ENCODE measurements around the gene RNF168. TPM values are rescaled to one million over a fixed set of nuclear protein-coding genes. Genes with fewer than 3 reads are reported as not detected.

The RNF168 gene
- polyA plus RNA-seq, 1 donor from 2014 or later = 4.2 TPM

GRCh38 chr3:196533260-196533681 is 29.7 kb upstream of the RNF168 start:
- H3K79me2 ChIP-seq (replicated peaks; ENCODE audit: insufficient read depth, low read length) = no peaks in the 10 kb centered on the region
- no peak overlapping the region for H3K4me2 ChIP-seq (ENCODE audit: low read length)
- H2AFZ ChIP-seq (ENCODE audit: low read depth, low read length) = no peak overlapping the region
- no peaks in the 10 kb centered on the region for H3F3A ChIP-seq (ENCODE audit: insufficient read depth, low read length, poor library complexity, severe bottlenecking)
- no peaks in the 10 kb centered on the region for H3K9me3 ChIP-seq (ENCODE audit: low read length)
- no peaks in the 10 kb centered on the region for H4K20me1 ChIP-seq (ENCODE audit: insufficient read depth)
- H3K27ac ChIP-seq (ENCODE audit: low read length) = no peak overlapping the region
- no peaks in the 10 kb centered on the region for H3K36me3 ChIP-seq (ENCODE audit: insufficient read depth, low read length)
- H3K4me3 ChIP-seq (ENCODE audit: low read length) = no peak overlapping the region
- no peak overlapping the region for H3K9ac ChIP-seq (ENCODE audit: low read length)
- TF ChIP-seq TAF1 (IDR thresholded peaks at IDR 0.05; ENCODE audit: low read depth) = no peak
- no peak for TF ChIP-seq EP300 (conservative IDR thresholded peaks at IDR 0.05; ENCODE audit: poor library complexity, severe bottlenecking)
- TF ChIP-seq, protein P1, sequence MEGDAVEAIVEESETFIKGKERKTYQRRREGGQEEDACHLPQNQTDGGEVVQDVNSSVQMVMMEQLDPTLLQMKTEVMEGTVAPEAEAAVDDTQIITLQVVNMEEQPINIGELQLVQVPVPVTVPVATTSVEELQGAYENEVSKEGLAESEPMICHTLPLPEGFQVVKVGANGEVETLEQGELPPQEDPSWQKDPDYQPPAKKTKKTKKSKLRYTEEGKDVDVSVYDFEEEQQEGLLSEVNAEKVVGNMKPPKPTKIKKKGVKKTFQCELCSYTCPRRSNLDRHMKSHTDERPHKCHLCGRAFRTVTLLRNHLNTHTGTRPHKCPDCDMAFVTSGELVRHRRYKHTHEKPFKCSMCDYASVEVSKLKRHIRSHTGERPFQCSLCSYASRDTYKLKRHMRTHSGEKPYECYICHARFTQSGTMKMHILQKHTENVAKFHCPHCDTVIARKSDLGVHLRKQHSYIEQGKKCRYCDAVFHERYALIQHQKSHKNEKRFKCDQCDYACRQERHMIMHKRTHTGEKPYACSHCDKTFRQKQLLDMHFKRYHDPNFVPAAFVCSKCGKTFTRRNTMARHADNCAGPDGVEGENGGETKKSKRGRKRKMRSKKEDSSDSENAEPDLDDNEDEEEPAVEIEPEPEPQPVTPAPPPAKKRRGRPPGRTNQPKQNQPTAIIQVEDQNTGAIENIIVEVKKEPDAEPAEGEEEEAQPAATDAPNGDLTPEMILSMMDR (IDR thresholded peaks at IDR 0.05; ENCODE audit: poor library complexity, severe bottlenecking) = no peak
- TF ChIP-seq SMC3 (conservative IDR thresholded peaks at IDR 0.05; ENCODE audit: poor library complexity) = no peak
- no peak for TF ChIP-seq RAD21 (conservative IDR thresholded peaks at IDR 0.05)
- TF ChIP-seq EZH2 (IDR thresholded peaks at IDR 0.05; ENCODE audit: borderline replicate concordance, insufficient read depth, low read length, poor library complexity, severe bottlenecking) = no peak
- TF ChIP-seq MXI1 (conservative IDR thresholded peaks at IDR 0.05; ENCODE audit: poor library complexity, severe bottlenecking) = no peak
- no peak for TF ChIP-seq POLR2AphosphoS5 (IDR thresholded peaks at IDR 0.05)
- TF ChIP-seq REST (IDR thresholded peaks at IDR 0.05; ENCODE audit: borderline replicate concordance) = no peak
- no peaks in the 10 kb centered on the region for H3K9me2 ChIP-seq (ENCODE audit: insufficient read depth, low read length)
- no peaks in the 10 kb centered on the region for H3K27me3 ChIP-seq (ENCODE audit: insufficient read depth, low read depth, low read length)

DNA sequence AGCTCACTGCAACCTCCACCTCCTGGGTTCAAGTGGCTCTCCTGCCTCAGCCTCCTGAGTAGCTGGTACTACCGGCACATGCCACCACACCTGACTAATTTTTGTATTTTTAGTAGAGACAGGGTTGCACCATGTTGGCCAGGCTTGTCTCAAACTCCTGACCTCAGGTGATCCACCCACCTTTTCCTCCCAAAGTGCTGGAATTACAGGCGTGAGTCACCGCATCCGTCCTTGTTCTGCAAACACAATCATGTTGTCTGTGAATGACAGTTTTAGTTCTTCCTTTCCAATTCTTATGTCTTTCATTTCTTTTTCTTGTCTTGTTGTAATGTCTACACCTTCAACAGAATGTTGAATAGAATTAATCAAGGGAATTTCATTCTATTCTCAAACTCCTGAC is 27.9 kb upstream of the RNF168 start:
- Histone ChIP-seq H3K36me3 (ENCODE audit: insufficient read depth, low read length) (no peaks in the 10 kb centered on the region), H3K27ac (ENCODE audit: low read length) (no peak overlapping the region), H3K79me2 (replicated peaks; ENCODE audit: insufficient read depth, low read length) (no peaks in the 10 kb centered on the region), H3K9me2 (ENCODE audit: insufficient read depth, low read length) (no peaks in the 10 kb centered on the region), H3K4me3 (ENCODE audit: low read length) (no peak overlapping the region), H4K20me1 (ENCODE audit: insufficient read depth) (no peaks in the 10 kb centered on the region), H3F3A (ENCODE audit: insufficient read depth, low read length, poor library complexity, severe bottlenecking) (no peaks in the 10 kb centered on the region), H2AFZ (ENCODE audit: low read depth, low read length) (no peak overlapping the region), H3K4me2 (ENCODE audit: low read length) (no peak overlapping the region), H3K27me3 (ENCODE audit: insufficient read depth, low read depth, low read length) (no peaks in the 10 kb centered on the region), H3K9ac (ENCODE audit: low read length) (no peak overlapping the region), H3K9me3 (ENCODE audit: low read length) (no peaks in the 10 kb centered on the region)
- TF ChIP-seq EZH2 (IDR thresholded peaks at IDR 0.05; ENCODE audit: borderline replicate concordance, insufficient read depth, low read length, poor library complexity, severe bottlenecking) (no peak), REST (IDR thresholded peaks at IDR 0.05; ENCODE audit: borderline replicate concordance) (no peak), RAD21 (conservative IDR thresholded peaks at IDR 0.05) (no peak), EP300 (conservative IDR thresholded peaks at IDR 0.05; ENCODE audit: poor library complexity, severe bottlenecking) (no peak), SMC3 (conservative IDR thresholded peaks at IDR 0.05; ENCODE audit: poor library complexity) (no peak), POLR2AphosphoS5 (IDR thresholded peaks at IDR 0.05) (no peak), MXI1 (conservative IDR thresholded peaks at IDR 0.05; ENCODE audit: poor library complexity, severe bottlenecking) (no peak), TAF1 (IDR thresholded peaks at IDR 0.05; ENCODE audit: low read depth) (no peak)
- TF ChIP-seq, protein P1 (IDR thresholded peaks at IDR 0.05; ENCODE audit: poor library complexity, severe bottlenecking) = no peak
